Adrenal gland (tissue), 12 donors: Measurements from ENCODE around the gene AKT3. TPM values are rescaled to one million over a fixed set of nuclear protein-coding genes. Genes with fewer than 3 reads are reported as not detected.

ENCODE experiments used
- DNase-seq, 7 donors: peaks; one replicate each; pipeline ENCODE4 v3.0.0-alpha.2; 2019 to 2020
- H3K27ac ChIP-seq, 5 donors: fragments of 200-600 bp; sonication (generic) in 4 of 5; 1 replicate in 3 of 5; 2 replicates in 2 of 5; pipeline versions ENCODE4 v1.5.1 to v1.8.0; 2016 to 2020; ENCODE audit warnings: mild to moderate bottlenecking in 1 of 5
- H3K27me3 ChIP-seq: fragments of 200-600 bp; 2 replicates; pipeline ENCODE4 v1.8.0; 2021
- H3K36me3 ChIP-seq, 2 donors: fragments of 200-600 bp; replicated peaks in 1 of 2; 1 replicate in 1 of 2; 2 replicates in 1 of 2; pipeline versions ENCODE4 v1.5.1 to v1.8.0; 2018 to 2022
- H3K4me1 ChIP-seq, 2 donors: fragments of 200-600 bp; replicated peaks in 1 of 2; 1 replicate in 1 of 2; 2 replicates in 1 of 2; pipeline versions ENCODE4 v1.5.1 to v1.8.0; 2018 to 2021
- H3K4me3 ChIP-seq, 4 donors: fragments of 200-600 bp; sonication (generic) in 3 of 4; one replicate each; pipeline ENCODE4 v1.5.1; 2016 to 2018
- H3K9me3 ChIP-seq, 3 donors: fragments of 200-600 bp; sonication (generic) in 1 of 3; replicated peaks in 1 of 3; 1 replicate in 2 of 3; 2 replicates in 1 of 3; pipeline versions ENCODE4 v1.5.1 to v1.8.0; 2016 to 2021
- CTCF ChIP-seq, 6 experiments: fragments of 450-650 bp in 4 of 6; fragments of 200-600 bp in 2 of 6; sonication (generic) in 1 of 6; IDR thresholded peaks; 1 replicate in 5 of 6; 2 replicates in 1 of 6; pipeline versions ENCODE4 v1.5.1 to v1.8.0; 2016 to 2021; ENCODE audit warnings: antibody characterized with exemption in 6 of 6, mild to moderate bottlenecking in 2 of 6, moderate library complexity in 1 of 6
- POLR2A ChIP-seq, 2 donors: fragments of 450-650 bp; IDR thresholded peaks; one replicate each; pipeline ENCODE4 v1.6.1; 2017; ENCODE audit warnings: antibody characterized with exemption in 2 of 2, mild to moderate bottlenecking in 2 of 2, moderate library complexity in 1 of 2
- WGBS, 4 donors: extraction: QIAGEN DNeasy Blood & Tissue Kit in 2 of 4; methylation state at CpG; one replicate each; pipeline versions ENCODE4 v1.1.5 to v1.1.7; 2013 to 2017; 5-methylcytosine and 5-hydroxymethylcytosine counted together
- intact Hi-C, 2 donors: fragments of 100-400 bp; cut with DNase I; formaldehyde crosslinking; loops; one replicate each; pipeline versions ENCODE4 v1.14.1 to v1.15.0; 2022 to 2023
- polyA plus RNA-seq, 3 donors: library from polyadenylated mRNA; stranded (reverse); fragments of 200-250 nt in 2 of 3; fragments of 350-450 nt in 1 of 3; fragmentation: Illumina TruSeq in 1 of 3; extraction: RNeasy Lipid Tissue Mini Kit (QIAGEN cat#74804) in 1 of 3; gene quantifications; one replicate each; pipeline ENCODE4 v1.2.3, GENCODE V29; 2013 to 2014
- total RNA-seq, 9 donors: library from RNA; depleted of rRNA in 4 of 9; stranded (reverse); fragments of >200 nt in 4 of 9; fragments of 120-200 nt in 1 of 9; fragmentation: NEBNext Ultra II Directional in 1 of 9; extraction: Animal tissue kit (Norgen Biotek cat#: 25700) in 1 of 9; gene quantifications; one replicate each; pipeline versions ENCODE4 v1.1.0 to v1.2.4, GENCODE V29; 2013 to 2023
- donor health status: healthy with polysubstance abuse.
- donor health status: Bipolar disorder and iron deficiency.
- donor health status: DM: yes; HTN: yes; CAD: no.
- donor health status: DM: no; HTN: no; CAD: no.
- donor health status: DM: no; HTN: no; CAD: no.
- donor health status: DM: yes; HTN: yes; CAD: no.

Gene AKT3
- total and polyA plus RNA-seq, 12 donors = 11.4 to 82.3 (median 32.4) TPM

GRCh38 chr1:243470502-243470901 lies 379.5 kb downstream of the AKT3 start:
- intact Hi-C loops = no loop called here
- WGBS, 4 donors = 85 to 90% (median 87%) methylated on average over 7 of the region's 7 CpGs
- H3K36me3 ChIP-seq = no peaks in the 10 kb centered on the region

GRCh38 chr1:243469497-243469896 lies 380.5 kb downstream of the AKT3 start:
- H3K27ac ChIP-seq = no peak overlapping the region
- H3K9me3 ChIP-seq = no peaks in the 10 kb centered on the region
- intact Hi-C loops = no loop called here
- H3K27me3 ChIP-seq = no peaks in the 10 kb centered on the region
- H3K36me3 ChIP-seq = no peaks in the 10 kb centered on the region
- no peak for TF ChIP-seq POLR2A (IDR thresholded peaks at IDR 0.05)
- no peak for TF ChIP-seq CTCF (IDR thresholded peaks at IDR 0.05)
- H3K4me1 ChIP-seq = peaks cover 10 to 29% of the 10 kb centered on the region in 2 donors
- WGBS, 4 donors = 96 to 99% (median 96%) methylated on average over 3 of the region's 3 CpGs
- H3K4me3 ChIP-seq = no peak overlapping the region
- DNase-seq = no peak

More at GRCh38 chr1:243470502-243470901, 379.5 kb downstream of the AKT3 start:
- DNase-seq = no peak
- no peak for TF ChIP-seq CTCF (IDR thresholded peaks at IDR 0.05)
- no peak for TF ChIP-seq POLR2A (IDR thresholded peaks at IDR 0.05)
- H3K27ac ChIP-seq = no peak overlapping the region
- no peaks in the 10 kb centered on the region for H3K9me3 ChIP-seq
- H3K27me3 ChIP-seq = no peaks in the 10 kb centered on the region
- H3K4me1 ChIP-seq = peaks cover 10 to 29% of the 10 kb centered on the region in 2 donors
- no peak overlapping the region for H3K4me3 ChIP-seq

- Histone ChIP-seq H3K27ac (no peak overlapping the region), H3K9me3 (no peaks in the 10 kb centered on the region), H3K4me1 (peaks cover 0 to 6% of the 10 kb centered on the region in 2 donors), H3K36me3 (no peaks in the 10 kb centered on the region), H3K4me3 (no peak overlapping the region), H3K27me3 (no peaks in the 10 kb centered on the region)
- no peak for DNase-seq
- 70 to 92% (median 78%) methylated on average over 5 of the region's 5 CpGs for WGBS, 4 donors
- intact Hi-C loops = no loop called here
- no peak for TF ChIP-seq POLR2A (IDR thresholded peaks at IDR 0.05)
- no peak for TF ChIP-seq CTCF (IDR thresholded peaks at IDR 0.05)
These were observed 384.3 kb downstream of the AKT3 start for GRCh38 chr1:243465738-243466137.

GRCh38 chr1:243465081-243465480 lies 385.0 kb downstream of the AKT3 start:
- no peaks in the 10 kb centered on the region for H3K9me3 ChIP-seq
- intact Hi-C loops = no loop called here
- H3K27ac ChIP-seq = no peak overlapping the region
- H3K27me3 ChIP-seq = no peaks in the 10 kb centered on the region
- peaks cover 0 to 6% of the 10 kb centered on the region in 2 donors for H3K4me1 ChIP-seq
- WGBS, 4 donors = 92 to 98% (median 95%) methylated on average over 5 of the region's 5 CpGs
- no peak overlapping the region for H3K4me3 ChIP-seq
- TF ChIP-seq POLR2A (IDR thresholded peaks at IDR 0.05) (no peak), CTCF (IDR thresholded peaks at IDR 0.05) (no peak)
- no peaks in the 10 kb centered on the region for H3K36me3 ChIP-seq
- no peak for DNase-seq
